ENCODE results near the gene B4GALT4.

B4GALT4 gene

GRCh38 chr3:119228373-119229145 is 12.1 kb downstream of the B4GALT4 start:
- Mint-ChIP-seq H3K27ac (no peak overlapping the region), H3K9me3 (no peaks in the 10 kb centered on the region), H3K36me3 (peaks cover 71% of the 10 kb centered on the region), H3K27me3 (no peaks in the 10 kb centered on the region), H3K4me3 (no peak overlapping the region), H3K4me1 (peaks cover 34% of the 10 kb centered on the region)
- DNase-seq: no peak
- CTCF ChIA-PET: interaction anchor here (0.8 kb wide), 1 partner anchor 13 kb away, joined by 3 read pairs; no protein-coding TSS in a partner anchor

DNA sequence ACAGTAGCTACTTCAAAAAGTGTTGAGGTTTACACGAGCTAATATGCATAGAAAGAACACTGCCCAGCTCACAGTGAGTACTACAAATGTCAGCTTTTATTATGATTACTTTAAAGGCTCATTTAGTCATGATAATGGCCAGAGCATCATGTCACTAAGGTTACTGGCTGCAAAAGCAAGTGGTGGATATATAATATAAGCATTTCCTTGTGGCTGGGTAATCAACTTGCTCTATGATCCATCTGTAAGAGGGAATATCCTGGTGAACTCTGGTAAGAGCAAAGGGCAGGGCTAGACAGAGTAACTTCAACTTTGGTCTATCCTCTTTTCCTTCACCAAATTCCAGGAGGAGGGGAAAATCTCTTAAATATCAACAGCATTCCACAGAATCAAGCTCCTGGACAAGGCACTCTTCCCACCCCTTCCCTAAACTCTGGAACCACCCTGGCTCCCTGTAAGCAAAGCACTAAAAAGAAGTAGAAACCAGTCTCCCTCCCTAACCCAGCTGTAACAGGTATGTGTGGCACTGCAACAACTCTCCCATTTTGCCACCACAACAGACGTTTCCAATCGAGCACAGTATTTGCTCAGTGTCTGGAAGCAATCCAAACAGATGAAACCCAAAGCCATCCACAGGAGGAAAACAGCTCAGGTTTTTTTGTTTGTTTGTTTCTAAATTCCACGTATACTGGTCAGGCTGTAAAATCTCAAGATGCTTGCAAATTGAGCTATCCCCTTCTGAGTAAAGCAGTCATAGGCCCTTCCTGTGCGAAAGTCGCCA is 13.4 kb downstream of the B4GALT4 start:
- H3K27ac Mint-ChIP-seq: no peak overlapping the region
- H3K4me1 Mint-ChIP-seq: peaks cover 34% of the 10 kb centered on the region
- CTCF ChIA-PET: interaction anchor here (0.6 to 1.3 kb wide), 3 partner anchors 14 to 333 kb away, joined by 3 read pairs; no protein-coding TSS in a partner anchor

GRCh38 chr3:119225121-119225520 is 15.6 kb downstream of the B4GALT4 start:
- no peaks in the 10 kb centered on the region for H3K9me3 Mint-ChIP-seq
- H3K27ac Mint-ChIP-seq: no peak overlapping the region
- DNase-seq: no peak
- H3K4me1 Mint-ChIP-seq: peaks cover 37% of the 10 kb centered on the region
- no peaks in the 10 kb centered on the region for H3K27me3 Mint-ChIP-seq
- CTCF ChIA-PET: interaction anchor here (2.0 kb wide), 1 partner anchor 12 kb away, joined by 4 read pairs; no protein-coding TSS in a partner anchor
- H3K36me3 Mint-ChIP-seq: peaks cover 74% of the 10 kb centered on the region
- no peak overlapping the region for H3K4me3 Mint-ChIP-seq

More for the DNA sequence above, 13.4 kb downstream of the B4GALT4 start:
- Mint-ChIP-seq H3K27me3 (no peaks in the 10 kb centered on the region), H3K36me3 (peaks cover 72% of the 10 kb centered on the region), H3K4me3 (no peak overlapping the region), H3K9me3 (no peaks in the 10 kb centered on the region)
- no peak for DNase-seq

DNA sequence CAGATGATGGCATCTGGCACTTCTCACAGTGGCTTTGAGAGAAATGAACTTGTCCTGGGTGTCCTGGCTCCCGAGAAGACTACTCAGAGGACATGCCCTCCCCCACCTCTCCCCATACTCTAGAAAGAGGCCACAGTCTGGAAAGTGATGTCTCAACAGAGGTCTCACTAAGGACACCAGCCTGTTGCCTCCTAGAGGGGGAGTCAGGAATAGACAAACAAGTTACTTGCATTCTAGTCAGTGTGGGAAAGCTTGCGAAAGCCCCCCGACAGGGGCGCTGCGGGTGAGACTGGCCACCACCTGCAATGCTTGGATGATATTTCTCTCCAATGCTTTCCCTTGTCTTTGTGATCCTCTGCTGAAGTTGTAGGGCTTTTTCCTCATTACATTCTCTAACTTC is 17.2 kb downstream of the B4GALT4 start:
- H3K36me3 Mint-ChIP-seq: peaks cover 68% of the 10 kb centered on the region
- no peak for DNase-seq
- H3K9me3 Mint-ChIP-seq: no peaks in the 10 kb centered on the region
- H3K27ac Mint-ChIP-seq: no peak overlapping the region
- CTCF ChIA-PET: interaction anchor here (2.0 to 2.3 kb wide), 2 partner anchors 14 to 18 kb away, joined by 4 to 9 read pairs; partner anchors contain the start of gene B4GALT4
- H3K27me3 Mint-ChIP-seq: no peaks in the 10 kb centered on the region
- no peak overlapping the region for H3K4me3 Mint-ChIP-seq
- H3K4me1 Mint-ChIP-seq: peaks cover 51% of the 10 kb centered on the region

- CTCF ChIA-PET: interaction anchor here (2.3 kb wide), 1 partner anchor 19 kb away, joined by 9 read pairs; the partner anchor contains the start of gene B4GALT4
- no peak overlapping the region for H3K27ac Mint-ChIP-seq
- DNase-seq: no peak
- H3K9me3 Mint-ChIP-seq: no peaks in the 10 kb centered on the region
- no peak overlapping the region for H3K4me3 Mint-ChIP-seq
- peaks cover 51% of the 10 kb centered on the region for H3K4me1 Mint-ChIP-seq
- no peaks in the 10 kb centered on the region for H3K27me3 Mint-ChIP-seq
- H3K36me3 Mint-ChIP-seq: peaks cover 59% of the 10 kb centered on the region
Observed at GRCh38 chr3:119222391-119222790, 18.3 kb downstream of the B4GALT4 start.

- DNase-seq: no peak
- CTCF ChIA-PET: no interaction called here
- peaks cover 59% of the 10 kb centered on the region for H3K36me3 Mint-ChIP-seq
- H3K4me3 Mint-ChIP-seq: no peak overlapping the region
- peaks cover 53% of the 10 kb centered on the region for H3K4me1 Mint-ChIP-seq
- no peak overlapping the region for H3K27ac Mint-ChIP-seq
- H3K9me3 Mint-ChIP-seq: no peaks in the 10 kb centered on the region
- H3K27me3 Mint-ChIP-seq: no peaks in the 10 kb centered on the region
Observed at GRCh38 chr3:119221779-119222320, 18.8 kb downstream of the B4GALT4 start.

DNA sequence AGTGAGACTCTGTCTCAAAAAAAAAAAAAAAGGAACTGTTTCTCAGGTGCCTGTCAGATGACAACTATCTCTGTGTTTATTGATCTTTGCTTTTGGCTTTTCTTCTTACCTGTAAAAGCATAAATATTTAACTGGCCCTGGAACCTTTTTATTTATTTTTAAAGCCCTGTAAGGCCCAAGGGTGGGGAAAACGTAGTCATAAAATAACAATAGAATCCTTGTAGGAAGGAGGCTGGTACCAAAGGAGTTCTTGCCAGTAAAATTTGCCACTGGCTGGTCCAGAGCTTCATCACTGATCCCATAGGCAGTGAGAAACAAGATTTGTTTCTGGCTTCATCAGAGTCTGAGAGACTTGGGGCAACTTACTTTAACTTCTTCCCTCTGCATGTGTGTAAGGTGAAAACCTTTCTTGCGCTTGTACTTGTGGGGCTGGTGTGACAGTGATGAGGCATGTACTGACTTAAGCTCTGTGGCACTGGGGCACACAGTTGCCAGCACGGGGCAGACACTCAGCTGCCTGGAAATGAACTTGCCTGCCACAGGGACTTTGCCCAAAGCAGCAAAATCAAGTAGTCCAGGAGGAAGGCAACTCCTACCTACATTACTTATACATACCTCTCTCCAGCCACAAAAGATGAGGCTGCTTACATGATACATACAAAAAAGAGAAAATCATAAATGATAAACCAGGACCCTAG is 19.6 kb downstream of the B4GALT4 start:
- H3K4me3 Mint-ChIP-seq: no peak overlapping the region
- H3K27me3 Mint-ChIP-seq: no peaks in the 10 kb centered on the region
- no peaks in the 10 kb centered on the region for H3K9me3 Mint-ChIP-seq
- peaks cover 54% of the 10 kb centered on the region for H3K36me3 Mint-ChIP-seq
- CTCF ChIA-PET: no interaction called here
- H3K4me1 Mint-ChIP-seq: peaks cover 49% of the 10 kb centered on the region
- H3K27ac Mint-ChIP-seq: no peak overlapping the region
- DNase-seq: no peak

- Mint-ChIP-seq H3K4me1 (peaks cover 48% of the 10 kb centered on the region), H3K27me3 (no peaks in the 10 kb centered on the region), H3K36me3 (peaks cover 61% of the 10 kb centered on the region), H3K9me3 (no peaks in the 10 kb centered on the region), H3K27ac (peak overlapping the region; percentile 67), H3K4me3 (no peak overlapping the region)
- CTCF ChIA-PET: interaction anchor here (1.5 to 1.9 kb wide), 3 partner anchors 17 to 336 kb away, joined by 5 to 9 read pairs (median 7); partner anchors contain the start of gene B4GALT4
- no peak for DNase-seq
Observed at GRCh38 chr3:119220198-119220597, 20.5 kb downstream of the B4GALT4 start.

DNA sequence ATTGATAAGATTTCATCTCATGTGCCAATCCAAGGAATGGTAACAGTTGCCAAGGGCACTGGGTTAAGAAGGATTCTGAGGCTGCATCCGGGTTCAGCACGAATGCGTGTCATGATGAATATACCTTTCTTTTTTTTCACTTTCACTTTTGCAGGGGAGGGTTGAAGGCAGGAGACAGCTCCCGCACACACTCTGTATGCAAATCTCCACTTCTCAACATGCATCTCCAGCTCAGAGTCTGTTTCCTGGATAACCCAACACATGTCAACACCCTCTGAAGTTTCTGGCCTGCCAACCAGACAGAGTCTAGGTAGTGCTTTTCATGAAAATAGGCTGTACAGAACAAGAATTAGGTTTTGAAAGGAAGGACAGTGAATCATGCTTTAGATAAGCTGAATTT is 21.6 kb downstream of the B4GALT4 start:
- peaks cover 62% of the 10 kb centered on the region for H3K36me3 Mint-ChIP-seq
- H3K4me1 Mint-ChIP-seq: peaks cover 40% of the 10 kb centered on the region
- H3K27ac Mint-ChIP-seq: peak overlapping the region; percentile 85
- H3K4me3 Mint-ChIP-seq: no peak overlapping the region
- no peaks in the 10 kb centered on the region for H3K27me3 Mint-ChIP-seq
- CTCF ChIA-PET: interaction anchor here (1.2 to 1.9 kb wide), 6 partner anchors 12 to 335 kb away, joined by 3 to 9 read pairs (median 4); partner anchors contain the start of genes B4GALT4 and TEX55
- DNase-seq: peak; percentile 71
- H3K9me3 Mint-ChIP-seq: no peaks in the 10 kb centered on the region

DNA sequence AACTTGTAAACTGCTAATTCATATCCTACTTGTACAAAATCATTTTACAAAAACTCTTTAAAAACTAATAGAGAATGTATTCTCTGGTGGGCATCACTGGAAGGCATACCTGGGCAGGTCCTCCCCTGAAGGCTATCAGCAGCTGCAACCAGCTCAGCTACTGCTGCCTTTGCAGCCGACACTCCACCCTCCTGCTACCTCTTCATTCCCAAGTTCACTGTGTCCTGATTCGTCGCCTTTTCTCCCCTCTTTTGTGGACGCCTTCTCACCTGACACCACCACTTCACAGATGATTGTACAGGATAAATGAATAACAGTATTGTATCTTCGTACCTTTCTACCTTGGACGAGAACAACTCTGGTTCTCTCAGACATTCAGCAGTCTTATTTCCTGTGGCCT is 28.9 kb downstream of the B4GALT4 start:
- DNase-seq: no peak
- Mint-ChIP-seq H3K4me3 (no peak overlapping the region), H3K4me1 (peaks cover 26% of the 10 kb centered on the region), H3K9me3 (no peaks in the 10 kb centered on the region), H3K27me3 (no peaks in the 10 kb centered on the region), H3K27ac (no peak overlapping the region), H3K36me3 (peaks cover 69% of the 10 kb centered on the region)
- CTCF ChIA-PET: interaction anchor here (1.9 kb wide), 1 partner anchor 30 kb away, joined by 6 read pairs; no protein-coding TSS in a partner anchor

DNA sequence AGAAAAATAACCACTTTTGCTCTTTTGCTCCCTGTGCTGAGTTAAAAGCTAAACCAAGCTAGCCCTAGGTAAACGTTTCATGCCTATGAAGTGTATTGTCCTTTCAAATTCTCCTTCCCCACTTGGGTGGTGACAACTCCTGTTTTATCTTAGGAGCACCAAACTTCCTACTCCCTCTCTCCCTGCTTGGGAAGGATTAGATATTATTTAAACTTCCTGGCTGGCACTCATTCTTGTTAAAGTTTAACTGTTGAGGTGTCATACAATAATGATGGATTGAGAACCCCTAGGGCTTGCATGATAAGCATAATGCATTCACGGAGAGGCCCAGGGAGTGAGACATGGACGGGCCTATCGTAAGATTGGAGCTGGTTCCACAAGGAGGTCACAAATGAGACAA is 29.5 kb downstream of the B4GALT4 start:
- Mint-ChIP-seq H3K4me1 (peaks cover 32% of the 10 kb centered on the region), H3K9me3 (no peaks in the 10 kb centered on the region), H3K27me3 (no peaks in the 10 kb centered on the region), H3K4me3 (no peak overlapping the region), H3K27ac (no peak overlapping the region), H3K36me3 (peaks cover 68% of the 10 kb centered on the region)
- CTCF ChIA-PET: interaction anchor here (1.9 kb wide), 1 partner anchor 30 kb away, joined by 6 read pairs; no protein-coding TSS in a partner anchor
- no peak for DNase-seq

GRCh38 chr3:119207512-119207875 is 33.2 kb downstream of the B4GALT4 start:
- no peaks in the 10 kb centered on the region for H3K27me3 Mint-ChIP-seq
- peaks cover 48% of the 10 kb centered on the region for H3K4me1 Mint-ChIP-seq
- CTCF ChIA-PET: interaction anchor here (0.7 to 1.9 kb wide), 5 partner anchors 12 to 472 kb away, joined by 3 to 9 read pairs (median 3); partner anchors contain the start of gene TEX55
- no peak for DNase-seq
- H3K9me3 Mint-ChIP-seq: no peaks in the 10 kb centered on the region
- H3K36me3 Mint-ChIP-seq: peaks cover 44% of the 10 kb centered on the region
- H3K4me3 Mint-ChIP-seq: no peak overlapping the region
- peak overlapping the region; percentile 80 for H3K27ac Mint-ChIP-seq

DNA sequence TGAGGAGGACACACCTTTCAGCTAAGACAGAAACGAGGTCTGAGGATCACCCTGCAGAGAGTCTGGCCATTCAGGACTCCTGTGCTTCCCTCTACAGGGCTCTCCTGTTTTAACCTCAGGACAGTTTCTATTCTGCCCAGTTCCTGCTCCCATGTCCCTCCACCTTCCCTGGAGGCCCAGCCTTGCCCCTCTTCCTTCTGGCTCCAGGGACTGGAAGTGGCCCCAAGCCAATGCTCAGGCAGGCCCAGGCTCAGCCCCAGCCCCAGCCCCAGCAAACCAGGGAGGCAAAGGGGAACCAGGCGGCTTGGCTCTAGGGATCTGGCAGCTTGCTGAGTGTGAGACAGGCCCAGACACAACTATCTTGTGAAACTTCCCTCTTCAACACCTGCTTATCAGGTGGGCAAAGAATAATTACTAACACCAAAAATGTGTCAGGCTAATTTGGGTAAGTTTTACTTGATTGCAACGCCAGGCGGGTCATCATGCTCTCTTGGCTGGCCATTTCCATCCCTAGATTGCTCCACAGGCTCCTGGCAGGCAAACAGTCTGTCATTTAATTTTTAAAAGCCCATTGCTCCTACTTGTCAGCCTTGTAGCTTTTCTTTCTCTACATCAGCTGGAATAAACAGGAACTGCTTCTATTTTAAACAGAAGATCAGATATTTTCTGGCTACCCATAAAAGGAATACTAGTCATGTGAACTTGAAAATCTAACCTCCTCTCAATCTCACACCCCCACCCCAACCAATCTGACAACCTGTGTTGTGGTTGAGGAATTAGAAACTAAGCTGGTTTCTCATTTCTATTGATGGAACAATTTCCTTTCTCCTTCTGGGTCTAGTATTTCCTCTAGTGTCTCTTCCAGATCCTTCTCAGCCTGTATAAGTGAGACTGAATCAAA is 33.8 kb downstream of the B4GALT4 start:
- Mint-ChIP-seq H3K27ac (peak overlapping the region; percentile 80), H3K4me1 (peaks cover 48% of the 10 kb centered on the region), H3K4me3 (peak overlapping the region; percentile 5), H3K9me3 (no peaks in the 10 kb centered on the region), H3K36me3 (peaks cover 38% of the 10 kb centered on the region), H3K27me3 (no peaks in the 10 kb centered on the region)
- DNase-seq: peak; percentile 49
- CTCF ChIA-PET: interaction anchor here (0.7 to 1.9 kb wide), 4 partner anchors 12 to 473 kb away, joined by 3 to 9 read pairs (median 3); partner anchors contain the start of gene TEX55
